ENCODE results near the gene TUFT1.
"Not testable (repeated sequence)": the region's sequence is repeated elsewhere in the genome, so short reads cannot be mapped to it uniquely, and the experiment has no call there.

The TUFT1 gene

GRCh38 chr1:151512801-151513625, 27.1 kb upstream of the TUFT1 start:
- H3K4me3 ChIP-seq (ENCODE audit: extremely low read depth, insufficient read depth, low read length, poor library complexity, severe bottlenecking): no peak overlapping the region
- WGBS, 2 experiments (ENCODE audit: insufficient coverage in 2 of 2): 35 to 54% methylated on average over 5 to 7 of the region's 8 CpGs

GRCh38 chr1:151513626-151514121, 26.4 kb upstream of the TUFT1 start:
- Histone ChIP-seq H3K4me3 (ENCODE audit: extremely low read depth, insufficient read depth, low read length, poor library complexity, severe bottlenecking) (no peak overlapping the region), H3K4me1 (ENCODE audit: control insufficient read depth, insufficient read depth, low read length, poor library complexity, severe bottlenecking) (peaks cover 25% of the 10 kb centered on the region), H3K9me3 (ENCODE audit: control insufficient read depth, low read length) (no peaks in the 10 kb centered on the region), H3K36me3 (ENCODE audit: control insufficient read depth, insufficient read depth, low read length) (peaks cover 3% of the 10 kb centered on the region), H3K27ac (ENCODE audit: low read depth, low read length, severe bottlenecking) (no peak overlapping the region)
- 78 to 81% methylated on average over 3 to 6 of the region's 6 CpGs for WGBS, 2 experiments (ENCODE audit: insufficient coverage in 2 of 2)

More at GRCh38 chr1:151512801-151513625, 27.1 kb upstream of the TUFT1 start:
- no peaks in the 10 kb centered on the region for H3K36me3 ChIP-seq (ENCODE audit: control insufficient read depth, insufficient read depth, low read length)
- peak overlapping the region; percentile 71 for H3K27ac ChIP-seq (ENCODE audit: low read depth, low read length, severe bottlenecking)
- H3K9me3 ChIP-seq (ENCODE audit: control insufficient read depth, low read length): no peaks in the 10 kb centered on the region
- H3K4me1 ChIP-seq (ENCODE audit: control insufficient read depth, insufficient read depth, low read length, poor library complexity, severe bottlenecking): peaks cover 25% of the 10 kb centered on the region

- Histone ChIP-seq H3K9me3 (ENCODE audit: control insufficient read depth, low read length) (no peaks in the 10 kb centered on the region), H3K4me1 (ENCODE audit: control insufficient read depth, insufficient read depth, low read length, poor library complexity, severe bottlenecking) (peaks cover 25% of the 10 kb centered on the region), H3K36me3 (ENCODE audit: control insufficient read depth, insufficient read depth, low read length) (peaks cover 6% of the 10 kb centered on the region), H3K27ac (ENCODE audit: low read depth, low read length, severe bottlenecking) (no peak overlapping the region), H3K4me3 (ENCODE audit: extremely low read depth, insufficient read depth, low read length, poor library complexity, severe bottlenecking) (no peak overlapping the region)
- 98 to 100% methylated on average over 3 of the region's 4 CpGs for WGBS, 2 experiments (ENCODE audit: insufficient coverage in 2 of 2)
Measured at GRCh38 chr1:151514366-151514765, 25.7 kb upstream of the TUFT1 start.

- Histone ChIP-seq H3K9me3 (ENCODE audit: control insufficient read depth, low read length) (no peaks in the 10 kb centered on the region), H3K4me3 (ENCODE audit: extremely low read depth, insufficient read depth, low read length, poor library complexity, severe bottlenecking) (no peak overlapping the region), H3K27ac (ENCODE audit: low read depth, low read length, severe bottlenecking) (no peak overlapping the region), H3K36me3 (ENCODE audit: control insufficient read depth, insufficient read depth, low read length) (peaks cover 6% of the 10 kb centered on the region), H3K4me1 (ENCODE audit: control insufficient read depth, insufficient read depth, low read length, poor library complexity, severe bottlenecking) (peaks cover 25% of the 10 kb centered on the region)
- WGBS, 2 experiments (ENCODE audit: insufficient coverage in 2 of 2): 58 to 96% methylated on average over 2 to 3 of the region's 4 CpGs
Measured at GRCh38 chr1:151515265-151515664, 24.8 kb upstream of the TUFT1 start.

GRCh38 chr1:151516031-151516511, 24.0 kb upstream of the TUFT1 start:
- Histone ChIP-seq H3K4me3 (ENCODE audit: extremely low read depth, insufficient read depth, low read length, poor library complexity, severe bottlenecking) (no peak overlapping the region), H3K27ac (ENCODE audit: low read depth, low read length, severe bottlenecking) (peak overlapping the region; percentile 6), H3K36me3 (ENCODE audit: control insufficient read depth, insufficient read depth, low read length) (peaks cover 6% of the 10 kb centered on the region), H3K4me1 (ENCODE audit: control insufficient read depth, insufficient read depth, low read length, poor library complexity, severe bottlenecking) (peaks cover 25% of the 10 kb centered on the region), H3K9me3 (ENCODE audit: control insufficient read depth, low read length) (no peaks in the 10 kb centered on the region)
- WGBS, 2 experiments (ENCODE audit: insufficient coverage in 2 of 2): no CpG with 5 or more reads among the region's 1 CpG

- Histone ChIP-seq H3K4me3 (ENCODE audit: extremely low read depth, insufficient read depth, low read length, poor library complexity, severe bottlenecking) (no peak overlapping the region), H3K9me3 (ENCODE audit: control insufficient read depth, low read length) (no peaks in the 10 kb centered on the region), H3K27ac (ENCODE audit: low read depth, low read length, severe bottlenecking) (no peak overlapping the region), H3K36me3 (ENCODE audit: control insufficient read depth, insufficient read depth, low read length) (peaks cover 6% of the 10 kb centered on the region), H3K4me1 (ENCODE audit: control insufficient read depth, insufficient read depth, low read length, poor library complexity, severe bottlenecking) (peaks cover 7% of the 10 kb centered on the region)
- 94 to 98% methylated on average over 9 to 11 of the region's 12 CpGs for WGBS, 2 experiments (ENCODE audit: insufficient coverage in 2 of 2)
Measured at GRCh38 chr1:151518431-151518830, 21.7 kb upstream of the TUFT1 start.

- Histone ChIP-seq H3K4me1 (ENCODE audit: control insufficient read depth, insufficient read depth, low read length, poor library complexity, severe bottlenecking) (peaks cover 2% of the 10 kb centered on the region), H3K4me3 (ENCODE audit: extremely low read depth, insufficient read depth, low read length, poor library complexity, severe bottlenecking) (no peak overlapping the region), H3K27ac (ENCODE audit: low read depth, low read length, severe bottlenecking) (no peak overlapping the region), H3K9me3 (ENCODE audit: control insufficient read depth, low read length) (no peaks in the 10 kb centered on the region), H3K36me3 (ENCODE audit: control insufficient read depth, insufficient read depth, low read length) (peaks cover 6% of the 10 kb centered on the region)
- WGBS, 2 experiments (ENCODE audit: insufficient coverage in 2 of 2): 97% methylated on average over 15 of the region's 15 CpGs
Measured at GRCh38 chr1:151518936-151519335, 21.2 kb upstream of the TUFT1 start.

GRCh38 chr1:151519667-151520066, 20.4 kb upstream of the TUFT1 start:
- no peak overlapping the region for H3K27ac ChIP-seq (ENCODE audit: low read depth, low read length, severe bottlenecking)
- no peaks in the 10 kb centered on the region for H3K9me3 ChIP-seq (ENCODE audit: control insufficient read depth, low read length)
- H3K36me3 ChIP-seq (ENCODE audit: control insufficient read depth, insufficient read depth, low read length): peaks cover 6% of the 10 kb centered on the region
- H3K4me1 ChIP-seq (ENCODE audit: control insufficient read depth, insufficient read depth, low read length, poor library complexity, severe bottlenecking): no peaks in the 10 kb centered on the region
- no peak overlapping the region for H3K4me3 ChIP-seq (ENCODE audit: extremely low read depth, insufficient read depth, low read length, poor library complexity, severe bottlenecking)
- WGBS, 2 experiments (ENCODE audit: insufficient coverage in 2 of 2): no CpG with 5 or more reads among the region's 2 CpGs

- H3K27ac ChIP-seq (ENCODE audit: low read depth, low read length, severe bottlenecking): no peak overlapping the region
- H3K4me3 ChIP-seq (ENCODE audit: extremely low read depth, insufficient read depth, low read length, poor library complexity, severe bottlenecking): no peak overlapping the region
- H3K36me3 ChIP-seq (ENCODE audit: control insufficient read depth, insufficient read depth, low read length): peaks cover 6% of the 10 kb centered on the region
- H3K9me3 ChIP-seq (ENCODE audit: control insufficient read depth, low read length): no peaks in the 10 kb centered on the region
- no peaks in the 10 kb centered on the region for H3K4me1 ChIP-seq (ENCODE audit: control insufficient read depth, insufficient read depth, low read length, poor library complexity, severe bottlenecking)
- WGBS, 2 experiments (ENCODE audit: insufficient coverage in 2 of 2): 89 to 94% methylated on average over 3 to 4 of the region's 4 CpGs
Measured at GRCh38 chr1:151520359-151520758, 19.8 kb upstream of the TUFT1 start.

GRCh38 chr1:151522427-151522826, 17.7 kb upstream of the TUFT1 start:
- H3K27ac ChIP-seq (ENCODE audit: low read depth, low read length, severe bottlenecking); H3K36me3 ChIP-seq (ENCODE audit: control insufficient read depth, insufficient read depth, low read length); H3K4me1 ChIP-seq (ENCODE audit: control insufficient read depth, insufficient read depth, low read length, poor library complexity, severe bottlenecking); H3K9me3 ChIP-seq (ENCODE audit: control insufficient read depth, low read length); H3K4me3 ChIP-seq (ENCODE audit: extremely low read depth, insufficient read depth, low read length, poor library complexity, severe bottlenecking): not testable (repeated sequence)
- 92 to 100% methylated on average over 1 to 4 of the region's 7 CpGs for WGBS, 2 experiments (ENCODE audit: insufficient coverage in 2 of 2)

GRCh38 chr1:151523326-151523725, 16.8 kb upstream of the TUFT1 start:
- 50 to 53% methylated on average over 2 to 3 of the region's 5 CpGs for WGBS, 2 experiments (ENCODE audit: insufficient coverage in 2 of 2)

More at GRCh38 chr1:151523326-151523725, 16.8 kb upstream of the TUFT1 start:
- Histone ChIP-seq H3K4me3 (ENCODE audit: extremely low read depth, insufficient read depth, low read length, poor library complexity, severe bottlenecking) (no peak overlapping the region), H3K36me3 (ENCODE audit: control insufficient read depth, insufficient read depth, low read length) (peaks cover 6% of the 10 kb centered on the region), H3K4me1 (ENCODE audit: control insufficient read depth, insufficient read depth, low read length, poor library complexity, severe bottlenecking) (no peaks in the 10 kb centered on the region), H3K9me3 (ENCODE audit: control insufficient read depth, low read length) (no peaks in the 10 kb centered on the region), H3K27ac (ENCODE audit: low read depth, low read length, severe bottlenecking) (no peak overlapping the region)
